Measurements from ENCODE around the gene ZNF175.

Gene ZNF175

DNA sequence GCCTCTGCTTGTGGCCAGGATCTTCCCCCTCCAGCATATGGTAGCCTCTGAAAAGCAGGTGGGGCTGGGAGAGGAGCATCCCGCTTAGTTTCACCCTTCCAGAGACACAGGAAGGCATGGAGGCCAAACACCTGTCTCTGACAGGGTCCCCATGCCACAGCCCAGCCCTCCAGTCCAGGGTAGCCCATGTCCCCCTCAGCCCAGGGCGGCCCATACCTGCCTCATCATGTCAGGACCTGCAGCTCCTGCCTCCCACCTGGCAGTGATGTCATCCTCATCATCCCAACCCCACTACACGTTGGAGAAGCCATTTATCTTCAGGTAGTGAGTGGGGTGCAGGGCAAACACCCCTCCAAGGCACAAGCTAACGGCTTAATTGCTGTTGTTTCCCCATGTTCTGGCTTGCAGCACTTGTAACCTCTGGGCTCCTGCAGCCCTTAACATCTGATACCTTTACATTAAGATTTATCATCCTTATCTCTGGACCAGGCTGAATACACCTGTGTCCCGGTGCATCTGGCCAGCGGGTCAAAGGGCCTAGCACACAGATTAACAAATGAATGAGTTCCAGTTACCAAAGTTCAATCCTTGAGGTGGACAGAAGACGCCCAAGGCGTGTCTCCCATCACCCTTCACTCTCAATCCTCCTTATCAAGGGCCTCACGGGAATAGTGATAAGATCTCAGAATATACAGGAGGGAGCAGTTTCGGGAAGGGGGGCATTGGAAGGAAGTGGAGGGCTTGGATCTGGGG, 22.2 kb downstream of the ZNF175 start:
- Mint-ChIP-seq H3K36me3 (peaks cover 11% of the 10 kb centered on the region), H3K4me1 (ENCODE audit: low read depth) (peaks cover 22% of the 10 kb centered on the region), H3K9me3 (ENCODE audit: low read depth) (peaks cover 4% of the 10 kb centered on the region), H3K27ac (no peak overlapping the region), H3K27me3 (peaks cover 3% of the 10 kb centered on the region), H3K4me3 (peak overlapping the region; percentile 100)

DNA sequence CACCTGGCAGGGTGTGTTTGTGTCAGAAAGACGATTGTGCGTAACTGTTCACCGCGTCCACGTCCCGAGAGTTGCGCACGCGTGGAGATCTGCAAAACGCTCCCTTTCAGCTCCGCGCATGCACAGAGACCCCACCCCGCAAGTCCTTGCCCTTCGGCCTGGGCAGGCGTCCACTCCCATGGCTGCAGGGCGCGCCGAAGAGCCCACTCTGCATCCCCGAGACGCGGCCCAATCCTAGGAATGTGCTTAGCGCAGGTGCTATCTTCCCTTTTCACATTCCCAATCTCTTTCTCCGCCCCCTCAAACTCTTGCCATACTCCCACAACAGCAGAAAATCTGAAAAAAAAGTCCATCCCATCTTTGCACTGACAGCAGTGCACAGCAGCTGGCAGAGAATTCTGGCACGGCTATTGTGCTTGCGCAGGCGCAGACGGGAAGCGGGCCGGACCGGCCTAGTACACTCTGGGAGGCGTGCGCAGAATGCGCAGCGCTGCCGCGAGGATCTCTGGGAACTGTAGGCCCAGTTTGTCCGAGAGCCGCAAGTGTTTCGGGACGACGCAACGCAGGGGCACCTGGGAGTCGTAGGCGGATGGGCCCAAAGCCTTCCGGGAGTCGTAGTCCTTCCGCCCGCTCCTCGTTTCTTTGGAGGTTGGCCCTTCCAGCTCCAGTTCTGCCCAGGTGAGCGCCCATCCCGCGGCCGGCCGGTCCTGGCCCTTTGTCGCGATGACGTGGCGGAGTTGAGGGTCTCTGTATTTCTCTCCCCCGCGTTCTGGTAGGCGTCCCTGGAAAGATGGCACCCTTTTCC, 23.1 kb downstream of the ZNF175 start:
- Mint-ChIP-seq H3K9me3 (ENCODE audit: low read depth) (peaks cover 4% of the 10 kb centered on the region), H3K27me3 (peaks cover 3% of the 10 kb centered on the region), H3K4me1 (ENCODE audit: low read depth) (peaks cover 22% of the 10 kb centered on the region), H3K36me3 (peaks cover 9% of the 10 kb centered on the region), H3K4me3 (peak overlapping the region; percentile 100), H3K27ac (peak overlapping the region; percentile 89)

DNA sequence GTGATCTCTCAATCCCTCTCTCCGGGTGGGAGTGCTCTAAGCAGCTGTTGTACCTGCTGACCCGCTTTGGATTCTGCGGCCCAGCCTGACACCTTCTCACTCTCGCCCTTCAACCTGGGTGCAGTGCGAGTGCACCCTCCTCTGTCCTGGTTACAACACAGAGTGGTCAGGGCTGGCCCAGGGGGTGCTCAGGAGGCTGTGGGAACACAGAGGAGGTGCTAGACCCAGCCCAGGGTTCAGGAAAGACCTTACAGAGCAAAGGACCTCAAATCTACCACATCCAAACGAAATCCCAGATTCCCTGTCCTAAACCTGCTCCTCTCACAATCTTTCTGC, 23.7 kb downstream of the ZNF175 start:
- Mint-ChIP-seq H3K4me1 (ENCODE audit: low read depth) (peaks cover 22% of the 10 kb centered on the region), H3K4me3 (peak overlapping the region; percentile 100), H3K36me3 (peaks cover 4% of the 10 kb centered on the region)

DNA sequence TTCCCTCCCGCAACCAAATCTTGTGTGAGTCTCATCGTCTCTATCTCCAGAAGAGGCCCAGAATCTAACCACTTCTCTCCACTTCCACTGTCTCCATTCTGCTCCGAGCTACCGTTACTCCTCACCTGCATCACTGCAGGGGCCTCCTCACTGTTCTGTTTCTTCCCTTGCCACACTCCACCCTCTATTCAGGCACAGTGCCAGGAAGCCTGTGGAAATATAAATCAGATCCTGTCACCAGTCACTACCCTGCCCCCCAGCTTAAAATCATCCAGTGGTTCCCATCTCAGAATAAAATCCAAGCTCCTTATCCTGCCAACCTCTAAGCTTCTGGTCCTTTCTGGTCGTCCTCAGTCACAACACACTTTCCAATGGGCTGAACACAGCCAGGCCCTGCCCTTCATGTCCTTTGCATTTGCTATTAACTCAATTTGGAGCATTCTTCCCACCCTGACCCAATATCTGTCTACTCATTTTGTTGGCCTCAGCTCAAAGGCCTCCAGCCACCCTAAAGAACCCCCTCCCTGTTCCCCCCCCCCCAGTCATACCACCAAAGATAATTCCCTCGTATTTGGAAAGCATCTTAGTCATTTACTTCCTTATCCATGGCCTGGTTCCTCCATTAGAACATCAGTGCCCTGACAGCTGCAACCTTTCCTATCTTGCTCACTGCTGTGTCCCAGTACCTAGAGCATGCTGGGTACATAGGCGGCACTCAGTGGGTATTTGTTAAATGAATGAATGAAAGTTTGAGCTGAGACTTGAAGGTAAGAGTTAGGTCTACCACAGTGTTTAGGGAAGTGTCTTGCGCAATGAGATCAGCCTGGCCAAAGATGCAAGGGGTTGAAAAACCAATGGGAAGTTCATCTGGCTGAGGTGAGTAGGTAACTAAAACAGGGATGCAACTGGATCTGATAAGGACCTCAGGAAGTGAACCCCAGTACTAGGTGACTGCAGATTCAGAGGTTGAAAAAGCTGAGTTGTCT, 24.4 kb downstream of the ZNF175 start:
- H3K4me1 Mint-ChIP-seq (ENCODE audit: low read depth): peaks cover 24% of the 10 kb centered on the region
- peaks cover 10% of the 10 kb centered on the region for H3K27me3 Mint-ChIP-seq
- peak overlapping the region; percentile 28 for H3K27ac Mint-ChIP-seq
- H3K36me3 Mint-ChIP-seq: peaks cover 2% of the 10 kb centered on the region
- H3K4me3 Mint-ChIP-seq: peak overlapping the region; percentile 100
- H3K9me3 Mint-ChIP-seq (ENCODE audit: low read depth): no peaks in the 10 kb centered on the region

More for the DNA sequence above, 23.7 kb downstream of the ZNF175 start:
- Mint-ChIP-seq H3K27ac (peak overlapping the region; percentile 89), H3K9me3 (ENCODE audit: low read depth) (no peaks in the 10 kb centered on the region), H3K27me3 (peaks cover 3% of the 10 kb centered on the region)

DNA sequence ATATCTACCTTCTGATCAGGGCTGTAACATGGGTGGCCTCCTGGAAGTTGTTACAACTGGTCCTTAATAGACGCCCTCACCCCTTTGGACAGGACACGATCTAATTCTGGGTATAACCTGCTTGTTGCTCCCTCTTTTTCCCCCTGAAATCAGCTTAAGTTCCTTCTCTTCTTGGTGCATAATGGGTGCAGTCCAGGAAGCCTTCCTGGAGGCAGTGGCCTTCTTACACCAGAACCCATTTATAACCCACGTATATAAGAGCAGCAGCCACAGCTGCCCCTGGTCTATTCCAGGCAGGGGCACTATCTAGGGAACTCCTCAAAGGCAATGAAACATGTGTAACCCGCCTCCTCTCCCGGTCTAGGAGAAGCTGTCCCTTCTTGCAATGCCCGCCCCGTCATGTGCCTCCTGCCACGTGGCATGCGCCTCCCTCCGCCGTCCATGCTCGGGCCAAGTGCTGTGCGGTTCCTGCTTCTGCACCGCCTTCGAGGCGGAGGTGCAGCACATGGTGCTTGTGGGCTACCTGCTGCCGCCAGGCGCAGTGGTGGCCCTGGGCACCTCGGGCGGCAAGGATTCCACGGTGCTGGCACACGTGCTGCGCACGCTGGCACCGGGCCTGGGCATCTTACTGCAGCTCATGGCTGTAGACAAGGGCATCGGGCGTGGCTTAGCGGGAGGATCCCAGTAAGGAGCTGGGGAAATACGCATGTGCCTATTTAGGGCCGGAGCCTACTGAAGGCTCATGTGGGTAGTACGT, 27.3 kb downstream of the ZNF175 start:
- no peak overlapping the region for H3K27ac Mint-ChIP-seq
- peaks cover 5% of the 10 kb centered on the region for H3K9me3 Mint-ChIP-seq (ENCODE audit: low read depth)
- peaks cover 18% of the 10 kb centered on the region for H3K27me3 Mint-ChIP-seq
- peaks cover 6% of the 10 kb centered on the region for H3K36me3 Mint-ChIP-seq
- H3K4me1 Mint-ChIP-seq (ENCODE audit: low read depth): peaks cover 20% of the 10 kb centered on the region
- no peak overlapping the region for H3K4me3 Mint-ChIP-seq

DNA sequence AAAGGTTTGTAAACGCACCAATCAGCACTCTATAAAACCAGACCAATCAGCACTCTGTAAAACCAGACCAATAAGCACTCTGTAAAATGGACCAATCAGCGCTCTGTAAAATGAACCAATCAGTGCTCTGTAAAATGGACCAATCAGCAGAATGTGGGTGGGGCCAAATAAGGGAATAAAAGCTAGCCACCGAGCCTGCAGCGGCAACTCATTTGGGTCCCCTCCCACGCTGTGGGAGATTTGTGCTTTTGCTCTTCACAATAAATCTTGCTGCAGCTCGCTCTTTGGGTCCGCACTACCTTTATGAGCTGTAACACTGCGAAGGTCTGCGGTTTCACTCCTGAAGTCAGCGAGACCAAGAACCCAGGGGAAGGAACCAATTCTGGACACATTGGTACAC, 28.0 kb downstream of the ZNF175 start:
- Mint-ChIP-seq H3K27me3 (peaks cover 18% of the 10 kb centered on the region), H3K4me1 (ENCODE audit: low read depth) (peaks cover 14% of the 10 kb centered on the region), H3K27ac (no peak overlapping the region), H3K36me3 (peaks cover 6% of the 10 kb centered on the region), H3K4me3 (no peak overlapping the region), H3K9me3 (ENCODE audit: low read depth) (peaks cover 5% of the 10 kb centered on the region)

DNA sequence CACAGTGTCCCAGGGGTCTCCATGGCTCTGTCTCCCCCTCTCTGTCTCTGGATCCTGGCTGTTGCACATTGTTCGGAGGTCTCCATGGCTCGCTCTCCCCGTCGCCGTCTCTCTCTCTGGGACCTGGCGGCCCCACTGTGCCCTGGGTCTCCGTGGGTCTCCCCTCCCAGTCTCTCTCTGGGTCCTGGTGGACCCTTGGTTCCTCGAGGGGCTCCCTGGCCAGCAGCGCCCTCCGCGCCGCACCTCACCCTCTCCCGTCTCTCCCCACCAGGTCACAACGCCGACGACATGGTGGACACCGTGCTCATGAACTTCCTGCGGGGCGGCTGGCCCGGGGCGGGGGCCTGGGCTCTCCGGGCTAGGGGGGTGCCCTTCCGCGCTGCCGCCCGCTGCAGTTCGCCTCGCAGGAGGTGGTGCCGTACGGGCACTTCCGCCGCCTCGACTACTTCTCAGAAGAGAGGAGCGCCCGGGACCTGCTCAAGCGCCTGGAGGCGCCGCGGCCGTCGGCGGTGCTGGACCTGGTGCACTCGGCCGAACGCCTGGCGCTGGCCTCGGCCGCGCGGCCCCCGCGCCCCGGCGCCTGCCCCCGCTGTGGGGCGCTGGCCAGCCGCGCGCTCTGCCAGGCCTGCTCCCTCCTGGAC, 30.0 kb downstream of the ZNF175 start:
- Mint-ChIP-seq H3K4me3 (no peak overlapping the region), H3K27ac (no peak overlapping the region), H3K36me3 (peaks cover 10% of the 10 kb centered on the region), H3K27me3 (peaks cover 22% of the 10 kb centered on the region), H3K4me1 (ENCODE audit: low read depth) (peaks cover 4% of the 10 kb centered on the region), H3K9me3 (ENCODE audit: low read depth) (peaks cover 10% of the 10 kb centered on the region)

DNA sequence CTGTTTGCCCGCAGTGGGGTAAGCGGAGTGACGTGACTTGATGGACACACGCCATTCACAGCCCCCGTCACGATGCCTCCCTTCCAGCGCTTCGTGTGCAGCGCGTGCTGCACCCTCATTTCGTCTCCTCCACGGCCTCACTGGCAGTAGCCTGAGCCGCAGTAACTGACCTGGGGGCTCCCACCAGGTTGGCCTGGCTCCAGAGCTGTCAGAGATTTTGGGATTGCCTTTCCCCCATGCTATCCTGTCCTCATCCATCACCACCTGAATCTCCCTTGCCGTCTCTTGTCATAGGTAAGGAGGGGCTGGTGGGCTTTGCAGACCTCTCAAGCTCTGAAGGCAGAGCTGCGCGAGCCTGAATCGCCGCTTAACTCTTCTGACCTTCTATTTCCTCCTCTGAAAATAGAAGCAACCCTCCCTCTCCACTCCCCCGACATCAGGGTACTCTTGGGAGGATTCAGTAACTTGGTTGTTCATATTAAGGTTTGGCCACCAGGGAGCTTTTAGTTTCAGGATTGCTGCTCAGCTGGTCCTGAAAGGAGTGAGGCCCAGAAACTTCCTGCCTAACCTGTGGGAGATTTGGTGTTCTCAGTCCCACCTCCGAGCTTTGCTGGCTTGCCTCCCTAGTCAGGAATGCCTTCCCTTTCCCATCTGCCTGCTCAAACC, 31.2 kb downstream of the ZNF175 start:
- H3K36me3 Mint-ChIP-seq: peaks cover 12% of the 10 kb centered on the region
- peaks cover 22% of the 10 kb centered on the region for H3K27me3 Mint-ChIP-seq
- peak overlapping the region; percentile 47 for H3K4me3 Mint-ChIP-seq
- peaks cover 12% of the 10 kb centered on the region for H3K4me1 Mint-ChIP-seq (ENCODE audit: low read depth)
- no peak overlapping the region for H3K27ac Mint-ChIP-seq
- H3K9me3 Mint-ChIP-seq (ENCODE audit: low read depth): peaks cover 10% of the 10 kb centered on the region

DNA sequence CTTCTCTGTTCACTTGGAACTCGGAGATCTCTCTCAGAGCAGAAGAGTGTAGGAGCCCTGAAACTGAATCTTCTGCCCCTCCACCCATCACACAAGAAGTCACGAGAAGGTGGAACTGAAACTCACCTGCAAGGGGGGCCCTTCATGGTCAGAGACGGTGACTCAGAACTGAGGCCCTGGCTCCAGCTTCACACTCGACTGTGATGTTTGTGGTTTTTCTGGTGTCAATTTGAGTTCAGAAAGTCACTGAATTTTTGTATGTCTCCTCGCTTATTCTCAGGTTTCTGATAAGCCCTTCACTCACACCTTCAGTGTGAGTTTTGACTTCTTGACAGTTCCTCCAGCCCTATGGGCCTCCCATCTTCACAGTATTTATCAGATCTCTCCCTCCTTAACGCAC, 36.0 kb downstream of the ZNF175 start:
- H3K27me3 Mint-ChIP-seq: peaks cover 22% of the 10 kb centered on the region
- H3K4me3 Mint-ChIP-seq: no peak overlapping the region
- peaks cover 12% of the 10 kb centered on the region for H3K36me3 Mint-ChIP-seq
- peaks cover 17% of the 10 kb centered on the region for H3K9me3 Mint-ChIP-seq (ENCODE audit: low read depth)
- H3K4me1 Mint-ChIP-seq (ENCODE audit: low read depth): peaks cover 11% of the 10 kb centered on the region
- H3K27ac Mint-ChIP-seq: peak overlapping the region; percentile 51

DNA sequence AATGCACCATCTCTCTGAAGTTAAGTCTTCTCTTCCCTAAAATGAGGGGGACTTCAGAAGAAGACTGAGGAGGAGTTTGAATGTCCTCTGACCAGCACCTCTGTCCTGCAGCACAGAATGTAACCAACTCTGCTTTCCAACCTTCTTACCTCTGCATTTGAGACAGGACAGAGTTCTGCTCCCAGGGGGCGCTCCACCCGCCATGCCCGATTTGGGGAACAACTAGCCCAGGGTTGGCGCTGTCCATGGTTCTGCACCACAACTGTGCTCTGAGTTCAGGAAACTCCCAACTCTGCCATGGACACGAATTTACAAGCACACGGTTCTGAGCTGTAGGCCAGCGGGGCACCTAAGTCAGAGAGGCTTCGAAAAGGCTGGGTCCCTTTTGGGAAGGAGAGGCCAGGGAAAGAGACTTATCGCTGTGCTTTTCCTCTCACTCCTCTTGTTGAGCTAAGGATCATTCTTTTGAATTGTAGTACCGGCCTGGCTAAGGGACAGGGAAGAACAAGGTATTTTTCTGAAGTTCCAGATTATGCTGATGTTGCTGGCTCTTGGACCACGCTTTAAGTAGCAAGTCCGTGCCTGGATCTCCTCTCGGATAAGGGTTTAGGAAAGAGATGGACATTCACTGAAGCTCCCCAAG, 37.0 kb downstream of the ZNF175 start:
- no peak overlapping the region for H3K4me3 Mint-ChIP-seq
- H3K27ac Mint-ChIP-seq: no peak overlapping the region
- H3K36me3 Mint-ChIP-seq: peaks cover 16% of the 10 kb centered on the region
- peaks cover 11% of the 10 kb centered on the region for H3K4me1 Mint-ChIP-seq (ENCODE audit: low read depth)
- H3K9me3 Mint-ChIP-seq (ENCODE audit: low read depth): peaks cover 22% of the 10 kb centered on the region
- H3K27me3 Mint-ChIP-seq: peaks cover 26% of the 10 kb centered on the region

DNA sequence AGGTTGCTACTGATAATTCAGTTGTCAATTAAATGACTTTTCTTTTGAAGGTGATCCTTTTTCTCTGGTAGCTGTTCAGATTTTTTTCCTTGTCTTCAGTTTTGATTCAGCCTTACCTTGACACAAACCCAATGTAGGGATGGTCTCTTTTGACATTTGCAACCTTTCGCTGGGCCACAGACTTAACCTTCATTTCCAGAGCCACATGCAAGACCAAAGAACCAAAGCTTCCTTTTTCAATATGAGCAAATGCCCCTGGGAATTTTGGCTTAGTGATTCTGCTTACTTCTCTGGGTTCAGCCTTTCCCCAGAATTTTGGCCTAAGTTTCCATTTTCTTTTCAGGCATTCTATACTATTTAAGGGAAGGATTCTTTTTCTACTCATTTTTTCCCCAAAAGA, 39.5 kb downstream of the ZNF175 start:
- Mint-ChIP-seq H3K36me3 (peaks cover 9% of the 10 kb centered on the region), H3K27me3 (peaks cover 35% of the 10 kb centered on the region), H3K4me1 (ENCODE audit: low read depth) (peaks cover 11% of the 10 kb centered on the region), H3K4me3 (no peak overlapping the region), H3K9me3 (ENCODE audit: low read depth) (peaks cover 23% of the 10 kb centered on the region), H3K27ac (no peak overlapping the region)

DNA sequence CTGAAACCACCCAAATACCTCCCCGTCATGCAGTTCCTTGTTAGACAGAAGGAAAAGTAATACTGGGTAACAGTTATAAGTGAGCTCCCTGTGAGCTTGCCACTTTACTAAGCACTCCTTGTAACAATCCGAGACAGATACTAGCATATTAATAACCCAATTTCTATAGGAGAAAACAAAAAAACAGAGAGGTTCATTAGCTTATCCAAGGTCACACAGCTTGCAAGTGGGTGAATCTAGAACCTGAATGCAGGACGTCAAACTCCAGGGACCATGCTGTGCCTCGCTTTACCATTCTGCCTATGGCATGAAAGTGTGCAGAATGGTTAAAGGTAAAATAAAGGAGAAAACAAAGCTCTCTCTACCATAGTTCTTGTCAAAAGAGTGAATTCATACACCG, 43.7 kb downstream of the ZNF175 start:
- no peak overlapping the region for H3K27ac Mint-ChIP-seq
- H3K4me1 Mint-ChIP-seq (ENCODE audit: low read depth): no peaks in the 10 kb centered on the region
- no peak overlapping the region for H3K4me3 Mint-ChIP-seq
- peaks cover 7% of the 10 kb centered on the region for H3K36me3 Mint-ChIP-seq
- peaks cover 23% of the 10 kb centered on the region for H3K9me3 Mint-ChIP-seq (ENCODE audit: low read depth)
- peaks cover 38% of the 10 kb centered on the region for H3K27me3 Mint-ChIP-seq

DNA sequence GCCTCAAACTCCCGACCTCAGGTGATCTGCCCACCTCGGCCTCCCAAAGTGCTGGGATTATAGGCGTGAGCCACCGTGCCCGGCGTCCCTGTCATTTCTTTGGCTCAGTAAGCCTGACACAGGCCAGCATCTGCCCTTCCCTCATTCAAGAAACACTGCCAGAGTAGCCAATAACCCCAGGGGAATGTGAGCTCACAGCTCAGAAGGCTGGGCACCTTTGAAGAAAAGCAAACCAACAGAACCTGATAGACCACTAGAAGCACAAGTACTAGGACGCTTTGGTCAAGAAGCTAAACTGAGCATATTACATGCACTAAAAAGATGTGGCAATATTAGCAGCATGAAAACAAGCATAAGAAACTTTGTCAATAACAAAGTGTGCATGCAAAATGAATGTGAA, 44.9 kb downstream of the ZNF175 start:
- H3K36me3 Mint-ChIP-seq: peaks cover 7% of the 10 kb centered on the region
- peaks cover 34% of the 10 kb centered on the region for H3K27me3 Mint-ChIP-seq
- H3K4me3 Mint-ChIP-seq: no peak overlapping the region
- no peaks in the 10 kb centered on the region for H3K4me1 Mint-ChIP-seq (ENCODE audit: low read depth)
- no peak overlapping the region for H3K27ac Mint-ChIP-seq
- peaks cover 16% of the 10 kb centered on the region for H3K9me3 Mint-ChIP-seq (ENCODE audit: low read depth)

Measured in activated naive CD8-positive, alpha-beta T cell (primary cell).